Gastroesophageal sphincter (tissue), 3 donors: Measurements from ENCODE around the gene RBBP6.

Source experiments
- CTCF ChIP-seq, 4 experiments: fragments of 200-600 bp in 2 of 4; fragments of 450-650 bp in 2 of 4; sonication (generic) in 1 of 4; IDR thresholded peaks; one replicate each; pipeline ENCODE4 v1.5.1; 2017 to 2019; ENCODE audit warnings: antibody characterized with exemption in 4 of 4, mild to moderate bottlenecking in 2 of 4, moderate library complexity in 2 of 4
- EP300 ChIP-seq: sonication (generic); formaldehyde crosslinking; IDR thresholded peaks from one replicate; pipeline ENCODE4 v1.6.1; 2017; ENCODE audit warnings: antibody characterized with exemption, mild to moderate bottlenecking
- POLR2A ChIP-seq, 2 donors: fragments of 450-650 bp; IDR thresholded peaks; one replicate each; pipeline ENCODE4 v1.6.1; 2017; ENCODE audit warnings: antibody characterized with exemption in 2 of 2, mild to moderate bottlenecking in 2 of 2, moderate library complexity in 1 of 2
- POLR2AphosphoS5 ChIP-seq: sonication (generic); formaldehyde crosslinking; IDR thresholded peaks from one replicate; pipeline ENCODE4 v1.6.1; 2017; ENCODE audit warnings: antibody characterized with exemption

GRCh38 chr16:24522751-24523150, 16.6 kb upstream of the RBBP6 start:
- no peak for TF ChIP-seq POLR2AphosphoS5
- no peak for TF ChIP-seq CTCF (IDR thresholded peaks at IDR 0.05)
- TF ChIP-seq EP300, result no peak
- TF ChIP-seq POLR2A (IDR thresholded peaks at IDR 0.05), result no peak
